ENCODE data around the gene SHH. TPM values are rescaled to one million over a fixed set of nuclear protein-coding genes. Genes with fewer than 3 reads are reported as not detected.

The SHH gene
- total and polyA plus RNA-seq, 2 donors (not counting 3 experiments of a cell fraction or from before 2014, with no cell fraction given) = not detected

DNA sequence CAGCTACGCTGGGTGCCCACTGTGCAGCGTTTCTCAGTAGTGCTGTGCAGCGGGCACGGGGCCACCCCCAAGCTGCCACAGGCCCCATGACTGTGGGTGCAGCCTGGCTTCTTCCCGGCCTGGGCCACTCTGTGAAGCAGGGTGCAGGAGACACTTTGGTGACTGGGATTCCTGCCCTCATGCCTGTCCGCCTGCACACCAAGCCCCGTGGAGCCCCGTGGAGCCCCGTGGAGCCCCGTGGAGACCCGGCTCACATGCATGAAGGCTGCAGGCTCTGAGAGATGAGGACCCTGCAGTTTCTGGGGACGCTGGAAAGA lies 3.9 kb upstream of the SHH start:
- Histone ChIP-seq H3K27me3 (ENCODE audit: control insufficient read depth in 2 of 2, insufficient read depth in 2 of 2, low read length in 2 of 2) (peaks cover 29 to 36% of the 10 kb centered on the region in 2 experiments), H3K4me1 (ENCODE audit: control insufficient read depth, extremely low read depth, insufficient read depth, low read length) (peaks cover 6% of the 10 kb centered on the region), H3K9me1 (replicated peaks; ENCODE audit: control insufficient read depth, extremely low read depth, insufficient read depth, low read length) (no peaks in the 10 kb centered on the region), H3K9ac (replicated peaks; ENCODE audit: extremely low read depth, insufficient read depth, low read length) (no peak overlapping the region), H3K4me3 (replicated peaks in 1 of 3; ENCODE audit: insufficient read depth in 1 of 3, low read depth in 1 of 3, low read length in 3 of 3) (no peak overlapping the region), H3K27ac (ENCODE audit: insufficient read depth, low read depth, low read length) (no peak overlapping the region), H3K79me2 (ENCODE audit: control insufficient read depth, insufficient read depth, low read length) (no peaks in the 10 kb centered on the region), H3K9me3 (replicated peaks; ENCODE audit: control insufficient read depth, insufficient read depth, low read length) (no peaks in the 10 kb centered on the region), H2AFZ (ENCODE audit: low read depth, low read length) (no peak overlapping the region), H4K20me1 (replicated peaks; ENCODE audit: control insufficient read depth, extremely low read depth, insufficient read depth, low read length) (no peaks in the 10 kb centered on the region), H3K36me3 (ENCODE audit: control insufficient read depth in 2 of 2, extremely low read depth in 1 of 2, insufficient read depth in 2 of 2, low read length in 2 of 2) (no peaks in the 10 kb centered on the region), H3K4me2 (ENCODE audit: insufficient read depth, low read length) (no peak overlapping the region)
- DNase-seq (ENCODE audit: low read depth, low spot score) (no peak), FAIRE-seq (no peak)
- POLR2A ChIA-PET = no interaction called here
- intact Hi-C loops (cut with micrococcal nuclease) = no loop called here
- dilution Hi-C loops (cut with MboI; ENCODE audit: extremely low pct_ligation_motif_present, low sequenced_read_pairs) = no loop called here
- no TSS peak for BruUV-seq (replicated peaks)
- TF ChIP-seq FOS (IDR thresholded peaks at IDR 0.05; ENCODE audit: borderline replicate concordance, insufficient read depth, low read length) (no peak), MYC (IDR thresholded peaks at IDR 0.05; ENCODE audit: low read depth, low read length) (no peak), EZH2 (IDR thresholded peaks at IDR 0.05; ENCODE audit: borderline replicate concordance, low read depth, low read length, severe bottlenecking) (no peak), POLR2A (IDR thresholded peaks at IDR 0.05; ENCODE audit: low read depth, low read length) (no peak), JUN (IDR thresholded peaks at IDR 0.05; ENCODE audit: borderline replicate concordance, insufficient read depth, insufficient read length, low read depth) (no peak), POLR2AphosphoS5 (IDR thresholded peaks at IDR 0.05; ENCODE audit: insufficient read depth, low read depth, low read length) (no peak), GATA2 (IDR thresholded peaks at IDR 0.05; ENCODE audit: insufficient read depth, insufficient read length, low read depth, low read length) (no peak)
- TF ChIP-seq, protein P1, sequence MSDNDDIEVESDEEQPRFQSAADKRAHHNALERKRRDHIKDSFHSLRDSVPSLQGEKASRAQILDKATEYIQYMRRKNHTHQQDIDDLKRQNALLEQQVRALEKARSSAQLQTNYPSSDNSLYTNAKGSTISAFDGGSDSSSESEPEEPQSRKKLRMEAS (IDR thresholded peaks at IDR 0.05; ENCODE audit: insufficient read depth, insufficient read length) = no peak
- TF ChIP-seq, protein P2, sequence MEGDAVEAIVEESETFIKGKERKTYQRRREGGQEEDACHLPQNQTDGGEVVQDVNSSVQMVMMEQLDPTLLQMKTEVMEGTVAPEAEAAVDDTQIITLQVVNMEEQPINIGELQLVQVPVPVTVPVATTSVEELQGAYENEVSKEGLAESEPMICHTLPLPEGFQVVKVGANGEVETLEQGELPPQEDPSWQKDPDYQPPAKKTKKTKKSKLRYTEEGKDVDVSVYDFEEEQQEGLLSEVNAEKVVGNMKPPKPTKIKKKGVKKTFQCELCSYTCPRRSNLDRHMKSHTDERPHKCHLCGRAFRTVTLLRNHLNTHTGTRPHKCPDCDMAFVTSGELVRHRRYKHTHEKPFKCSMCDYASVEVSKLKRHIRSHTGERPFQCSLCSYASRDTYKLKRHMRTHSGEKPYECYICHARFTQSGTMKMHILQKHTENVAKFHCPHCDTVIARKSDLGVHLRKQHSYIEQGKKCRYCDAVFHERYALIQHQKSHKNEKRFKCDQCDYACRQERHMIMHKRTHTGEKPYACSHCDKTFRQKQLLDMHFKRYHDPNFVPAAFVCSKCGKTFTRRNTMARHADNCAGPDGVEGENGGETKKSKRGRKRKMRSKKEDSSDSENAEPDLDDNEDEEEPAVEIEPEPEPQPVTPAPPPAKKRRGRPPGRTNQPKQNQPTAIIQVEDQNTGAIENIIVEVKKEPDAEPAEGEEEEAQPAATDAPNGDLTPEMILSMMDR (IDR thresholded peaks at IDR 0.05; ENCODE audit: extremely low read depth in 1 of 2, insufficient read depth in 1 of 2, low read depth in 1 of 2, low read length in 2 of 2) = no peak
- CTCF ChIA-PET = interaction anchor here (0.7 to 1.2 kb wide), 4 partner anchors 12 to 948 kb away, joined by 3 to 7 read pairs (median 4); no protein-coding TSS in a partner anchor
